ENCODE measurements around the gene EVPL. TPM values are rescaled to one million over a fixed set of nuclear protein-coding genes. Genes with fewer than 3 reads are reported as not detected.

EVPL gene
- total and polyA plus RNA-seq, 10 of the 15 experiments (the other 5 are each of a cell fraction or from before 2014, with no cell fraction given): 0.03 TPM; not detected in 9

- intact Hi-C loops (cut with micrococcal nuclease; ENCODE audit: unreplicated experiment) (no loop called here), in situ Hi-C loops (cut with MboI) (no loop called here)
- Histone ChIP-seq H3K27me3 (replicated peaks in 1 of 2; ENCODE audit: control insufficient read depth in 2 of 2, insufficient read depth in 2 of 2, low read length in 1 of 2) (no peaks in the 10 kb centered on the region), H3K4me1 (ENCODE audit: control insufficient read depth, insufficient read depth, low read length) (no peaks in the 10 kb centered on the region), H3K27ac (ENCODE audit: control insufficient read depth, insufficient read depth) (no peak overlapping the region), H4K20me1 (ENCODE audit: control insufficient read depth, insufficient read depth) (no peaks in the 10 kb centered on the region), H3K79me2 (ENCODE audit: control insufficient read depth, insufficient read depth, low read length) (no peaks in the 10 kb centered on the region; the same call in 1 of the 2 replicates), H3K4me3 (no peak overlapping the region), H3K4me2 (ENCODE audit: control insufficient read depth, insufficient read depth) (no peak overlapping the region), H3K36me3 (ENCODE audit: control insufficient read depth in 2 of 2, insufficient read depth in 2 of 2, low read length in 1 of 2) (peaks cover 0 to 3% of the 10 kb centered on the region in 2 experiments; a peak in 2 of 4 replicates), H3K9me3 (replicated peaks; ENCODE audit: control insufficient read depth, insufficient read depth, low read length) (no peaks in the 10 kb centered on the region), H3K9ac (ENCODE audit: control insufficient read depth, insufficient read depth, low read length) (no peak overlapping the region), H2AFZ (ENCODE audit: control insufficient read depth, low read depth, low read length) (no peak overlapping the region)
- no peak for ATAC-seq
- DNase-seq (ENCODE audit: low read depth, low spot score): no peak
- TF ChIP-seq RCOR1 (conservative IDR thresholded peaks at IDR 0.05; ENCODE audit: low read depth, low read length): no peak
- no peak for TF ChIP-seq SKIL (IDR thresholded peaks at IDR 0.05; ENCODE audit: low read depth, poor library complexity, severe bottlenecking)
- TF ChIP-seq STAT3 (IDR thresholded peaks at IDR 0.05; ENCODE audit: low read depth, low read length): no peak
- no peak for TF ChIP-seq SMAD5 (IDR thresholded peaks at IDR 0.05; ENCODE audit: low read depth)
- no peak for TF ChIP-seq NBN (IDR thresholded peaks at IDR 0.05)
- no peak for TF ChIP-seq ZNF592 (IDR thresholded peaks at IDR 0.05)
- TF ChIP-seq USF2 (IDR thresholded peaks at IDR 0.05; ENCODE audit: borderline replicate concordance, low read depth, low read length): no peak
- no peak for TF ChIP-seq FOXM1 (IDR thresholded peaks at IDR 0.05; ENCODE audit: low read depth, low read length)
- no peak for TF ChIP-seq POLR2AphosphoS2 (IDR thresholded peaks at IDR 0.05; ENCODE audit: low read depth, low read length)
- TF ChIP-seq BMI1 (IDR thresholded peaks at IDR 0.05; ENCODE audit: borderline replicate concordance): no peak
- POLR2A ChIA-PET: no interaction called here
- no TSS peak for BruUV-seq (replicated peaks)
- CTCF ChIA-PET: interaction anchor here (0.5 to 0.7 kb wide), 3 partner anchors 22 to 1174 kb away, joined by 3 read pairs; no protein-coding TSS in a partner anchor
- WGBS (ENCODE audit: insufficient coverage, insufficient replicate concordance, low lambda C conversion rate, missing lambda C conversion rate): over 99% methylated on average over 6 of the region's 6 CpGs
- RAD21 ChIA-PET (ENCODE audit: unreplicated experiment): interaction anchor here (0.6 kb wide), 1 partner anchor 79 kb away, joined by 3 read pairs; no protein-coding TSS in a partner anchor
- SMC1A ChIA-PET (ENCODE audit: uncharacterized antibody, unreplicated experiment): interaction anchor here (0.5 to 1.5 kb wide), 5 partner anchors 9 to 377 kb away, joined by 3 to 4 read pairs (median 3); no protein-coding TSS in a partner anchor
- FAIRE-seq: no peak
Measured at GRCh38 chr17:75965468-75965867, 61.6 kb downstream of the EVPL start.

Measured in GM12878 (cell line).